GM12878 (cell line): Measurements from ENCODE around the gene CMC4. TPM values are rescaled to one million over a fixed set of nuclear protein-coding genes. Genes with fewer than 3 reads are reported as not detected.
A peak's percentile ranks its signal among the peaks of the same experiment; 100 is the strongest.

Experiments
- ATAC-seq: fragments of 200-7000 bp; cut with Tn5 transposase; 3 replicates; pipeline ENCODE4 v1.9.1; 2020; ENCODE audit warnings: mild to moderate bottlenecking, moderate library complexity
- BruUV-seq: library from RNA; stranded (reverse); fragments of 400-500 nt; replicated peaks from 2 replicates; lab custom pipeline; 2021; lab: Mats Ljungman, UMichigan
- CTCF ChIA-PET: fragments of 300-600 bp; sonication (Branson Sonifier 250); formaldehyde crosslinking; extraction: SDS; loops from one replicate; lab custom pipeline; 2021; ENCODE audit warnings: inconsistent platforms; lab: Yijun Ruan, JAX
- POLR2A ChIA-PET: fragments of 350-600 bp; formaldehyde crosslinking; extraction: SDS; loops from one replicate; lab custom pipeline; 2021; ENCODE audit warnings: inconsistent platforms; lab: Charles Lee
- RAD21 ChIA-PET: fragments of 300-600 bp; sonication (Branson Sonifier 250); formaldehyde crosslinking; loops from one replicate; lab custom pipeline; 2023; ENCODE audit warnings: antibody characterized with exemption; ENCODE audit not compliant: unreplicated experiment; lab: Charles Lee
- SMC1A ChIA-PET: fragments of 300-600 bp; sonication (Branson Sonifier 250); formaldehyde crosslinking; loops from one replicate; lab custom pipeline; 2023; ENCODE audit not compliant: unreplicated experiment, uncharacterized antibody; lab: Charles Lee
- DNase-seq: peaks from one replicate; pipeline ENCODE4 v3.0.0-alpha.2; 2011; ENCODE audit warnings: low read depth, low spot score
- FAIRE-seq: peaks from 3 replicates; lab custom pipeline; 2011; peaks lifted over from hg19 to GRCh38; lab: Jason Lieb, UNC
- H2AFZ ChIP-seq: 2 replicates; pipeline ENCODE4 v1.6.0; 2011; ENCODE audit warnings: low read depth, low read length, control low read depth; ENCODE audit not compliant: control insufficient read depth
- H3K27ac ChIP-seq: 2 replicates; pipeline ENCODE4 v1.5.1; 2011; ENCODE audit warnings: control low read depth; ENCODE audit not compliant: control insufficient read depth, insufficient read depth
- H3K27me3 ChIP-seq, 2 experiments: replicated peaks in 1 of 2; 2 replicates each; pipeline versions ENCODE4 v1.6.0 to v1.6.1; 2011; ENCODE audit warnings: low read length in 1 of 2; ENCODE audit not compliant: control insufficient read depth in 2 of 2, insufficient read depth in 2 of 2
- H3K36me3 ChIP-seq, 2 experiments: 2 replicates each; pipeline ENCODE4 v1.5.1; 2011; ENCODE audit warnings: low read length in 1 of 2; ENCODE audit not compliant: control insufficient read depth in 2 of 2, insufficient read depth in 2 of 2
- H3K4me1 ChIP-seq: 2 replicates; pipeline ENCODE4 v1.6.1; 2011; ENCODE audit warnings: mild to moderate bottlenecking, low read length, moderate library complexity, mixed read lengths; ENCODE audit not compliant: control insufficient read depth, insufficient read depth
- H3K4me2 ChIP-seq: 2 replicates; pipeline ENCODE4 v1.6.0; 2011; ENCODE audit warnings: control low read depth; ENCODE audit not compliant: control insufficient read depth, insufficient read depth
- H3K4me3 ChIP-seq: fragments of 200-600 bp; sonication (generic); 2 replicates; pipeline ENCODE4 v1.5.1; 2016
- H3K79me2 ChIP-seq: 2 replicates; pipeline ENCODE4 v1.6.0; 2011; ENCODE audit warnings: low read length; ENCODE audit not compliant: control insufficient read depth, insufficient read depth
- H3K9ac ChIP-seq: 2 replicates; pipeline ENCODE4 v1.8.0; 2011; ENCODE audit warnings: low read length, control low read depth, mixed read lengths; ENCODE audit not compliant: control insufficient read depth, insufficient read depth
- H3K9me3 ChIP-seq: replicated peaks from 3 replicates; pipeline ENCODE4 v1.5.1; 2011; ENCODE audit warnings: mild to moderate bottlenecking, low read length; ENCODE audit not compliant: control insufficient read depth, insufficient read depth
- H4K20me1 ChIP-seq: 2 replicates; pipeline ENCODE4 v1.6.0; 2011; ENCODE audit not compliant: control insufficient read depth, insufficient read depth
- CREM ChIP-seq: IDR thresholded peaks from 2 replicates; pipeline ENCODE4 v1.6.1; 2014; ENCODE audit warnings: antibody characterized with exemption, low read depth
- ETV6 ChIP-seq, 2 experiments: fragments of 450-650 bp in 1 of 2; IDR thresholded peaks in 1 of 2; conservative IDR thresholded peaks in 1 of 2; 2 replicates each; pipeline ENCODE4 v1.6.1; 2014; ENCODE audit warnings: antibody characterized with exemption in 1 of 2, borderline replicate concordance in 1 of 2, low read depth in 1 of 2, mild to moderate bottlenecking in 1 of 2, moderate library complexity in 1 of 2
- FOXM1 ChIP-seq: IDR thresholded peaks from 2 replicates; pipeline ENCODE4 v1.6.1; 2012; ENCODE audit warnings: low read depth, mild to moderate bottlenecking, inconsistent platforms, low read length, moderate library complexity
- KDM1A ChIP-seq: fragments of 200-600 bp; sonication (generic); IDR thresholded peaks from 2 replicates; pipeline ENCODE4 v1.6.1; 2016; ENCODE audit warnings: borderline replicate concordance
- MYB ChIP-seq: fragments of 150-350 bp; IDR thresholded peaks from 2 replicates; pipeline ENCODE4 v1.6.1; 2014; ENCODE audit warnings: mild to moderate bottlenecking, low read depth, low read length, borderline replicate concordance
- RBBP5 ChIP-seq: fragments of 200-600 bp; sonication (generic); conservative IDR thresholded peaks from 2 replicates; pipeline ENCODE4 v1.6.1; 2016
- SIN3A ChIP-seq: IDR thresholded peaks from 2 replicates; pipeline ENCODE4 v1.6.1; 2012; ENCODE audit warnings: low read depth, low read length, improper control_type of control experiment
- SREBF2 ChIP-seq: IDR thresholded peaks from 2 replicates; pipeline ENCODE4 v1.6.1; 2012; ENCODE audit warnings: mild to moderate bottlenecking, low read length
- YBX1 ChIP-seq: fragments of 450-650 bp; IDR thresholded peaks from 2 replicates; pipeline ENCODE4 v1.6.1; 2016; ENCODE audit warnings: antibody characterized with exemption
- WGBS: methylation state at CpG from one replicate; pipeline ENCODE4 v1.1.6; 2016; ENCODE audit warnings: low lambda C conversion rate; ENCODE audit not compliant: insufficient replicate concordance, insufficient coverage; ENCODE audit errors: missing lambda C conversion rate; 5-methylcytosine and 5-hydroxymethylcytosine counted together
- in situ Hi-C: fragments of 300-500 bp; cut with MboI; formaldehyde crosslinking; loops from 9 replicates; pipeline ENCODE4 v1.14.3; 2018; ENCODE audit warnings: mixed read lengths
- intact Hi-C: fragments of 100-400 bp; cut with micrococcal nuclease; formaldehyde crosslinking; loops from one replicate; pipeline ENCODE4 v1.14.2; 2022; ENCODE audit not compliant: unreplicated experiment
- polyA plus RNA-seq, 11 experiments: library from polyadenylated mRNA; depleted of rRNA in 4 of 11; unstranded in 6 of 11; stranded (reverse) in 5 of 11; fragments of >200 nt; fragmentation: Nextera tagmentation in 4 of 11; fragmentation: Illumina TruSeq in 1 of 11; extraction: Ambion mirVana in 4 of 11; extraction: Trizol in 1 of 11; gene quantifications; 1 replicate in 1 of 11; 2 replicates in 10 of 11; pipeline versions ENCODE4 v1.2.1 to v1.2.3, GENCODE V29; 2011 to 2016; ENCODE audit warnings: inconsistent platforms in 2 of 11, missing spikeins in 2 of 11, low read depth in 1 of 11
- total RNA-seq, 4 experiments: library from RNA; depleted of rRNA in 3 of 4; stranded (reverse); fragments of >200 nt in 3 of 4; fragmentation: Illumina TruSeq in 1 of 4; extraction: Trizol in 1 of 4; gene quantifications; 2 replicates each; pipeline versions ENCODE4 v1.2.1 to v1.2.3, GENCODE V29; 2013 to 2021
- TF ChIP-seq, protein P1 (sequence below): IDR thresholded peaks from 2 replicates; pipeline ENCODE4 v1.6.1; 2012; ENCODE audit warnings: improper control_type of control experiment, low read depth, low read length; ENCODE audit not compliant: insufficient replicate concordance
- TF ChIP-seq, protein P2 (sequence below): fragments of 450-650 bp; IDR thresholded peaks from 2 replicates; pipeline ENCODE4 v1.6.1; 2016; ENCODE audit warnings: mild to moderate bottlenecking, moderate library complexity, borderline replicate concordance

CMC4 gene
- total and polyA plus RNA-seq, 10 of the 15 experiments (the other 5 are each of a cell fraction or from before 2014, with no cell fraction given): 5.8 to 36.4 (median 21.0) TPM

DNA sequence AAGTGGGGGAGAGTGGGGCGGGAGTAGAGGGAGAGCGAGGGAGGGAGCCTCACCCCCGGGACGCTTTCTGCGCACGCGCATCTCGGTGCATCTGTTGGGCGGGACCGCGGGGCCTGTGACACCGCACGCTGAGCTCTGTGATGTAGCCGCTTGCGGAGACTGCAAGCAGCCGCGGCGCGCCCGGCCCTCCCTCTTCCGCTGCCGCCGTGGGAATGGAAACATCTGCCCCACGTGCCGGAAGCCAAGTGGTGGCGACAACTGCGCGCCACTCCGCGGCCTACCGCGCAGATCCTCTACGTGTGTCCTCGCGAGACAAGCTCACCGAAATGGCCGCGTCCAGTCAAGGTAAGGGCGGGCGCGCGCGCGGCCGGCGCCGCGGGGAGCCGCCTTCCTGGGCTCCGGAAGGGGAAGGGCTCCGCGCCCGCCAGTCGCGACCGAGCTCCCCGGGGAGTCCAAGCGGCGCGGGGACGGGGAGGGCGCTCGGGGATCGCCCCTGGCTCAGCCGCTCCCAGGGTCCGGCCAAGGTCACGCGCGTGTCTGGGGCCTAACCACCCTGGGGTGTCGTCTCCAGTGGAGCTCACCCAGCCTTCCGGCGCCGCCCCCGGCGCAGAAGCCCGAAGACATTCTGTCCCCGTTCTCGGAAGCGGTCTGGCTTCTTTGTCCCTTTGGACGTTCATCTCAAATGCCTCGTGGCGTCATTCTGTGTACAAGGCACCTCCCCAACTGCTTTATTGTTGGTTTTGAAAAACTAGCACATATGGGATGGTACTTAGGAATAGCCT, 44.0 kb downstream of the CMC4 start, which contains the start of gene FUNDC2:
Gene FUNDC2 (plus strand): TSS at position 118 of the 782 bp plus-strand sequence. CDS start 95 bp downstream, at position 213.
- intact Hi-C loops (loop anchor here (1.0 to 5.0 kb wide), 3 partner anchors 30 to 45 kb away; partner anchors contain the start of genes BRCC3, CMC4 and MTCP1), in situ Hi-C loops (loop anchor here (5.0 kb wide), 1 partner anchor 35 kb away; no protein-coding TSS in a partner anchor)
- peak within 1 kb of the TSS; percentile 44 for H3K4me2 ChIP-seq
- H3K36me3 ChIP-seq: no peaks in the 10 kb centered on the region
- no peaks in the 10 kb centered on the region for H4K20me1 ChIP-seq
- no peaks in the 10 kb centered on the region for H3K27me3 ChIP-seq
- POLR2A ChIA-PET: interaction anchor here (0.6 to 2.9 kb wide), 5 partner anchors 9 to 47 kb away, joined by 3 to 32 read pairs (median 3); no protein-coding TSS in a partner anchor
- peak within 1 kb of the TSS; percentile 90 for H3K9ac ChIP-seq
- no TSS peak for BruUV-seq
- peak; percentile 87 for ATAC-seq
- WGBS: 44% methylated on average over 71 of the region's 82 CpGs
- H3K79me2 ChIP-seq: peaks cover 27% of the 10 kb centered on the region
- no peaks in the 10 kb centered on the region for H3K4me1 ChIP-seq
- CTCF ChIA-PET: interaction anchor here (0.8 to 1.0 kb wide), 2 partner anchors 30 to 48 kb away, joined by 3 read pairs; no protein-coding TSS in a partner anchor
- peak within 1 kb of the TSS; percentile 70 for H3K4me3 ChIP-seq
- FAIRE-seq: peak; percentile 54
- peak; percentile 80 for DNase-seq
- no peaks in the 10 kb centered on the region for H3K9me3 ChIP-seq
- SMC1A ChIA-PET: interaction anchor here (0.6 to 3.3 kb wide), 5 partner anchors 30 to 109 kb away, joined by 3 to 21 read pairs (median 3); no protein-coding TSS in a partner anchor
- peak within 1 kb of the TSS; percentile 56 for H2AFZ ChIP-seq
- H3K27ac ChIP-seq: peak within 1 kb of the TSS; percentile 94
- RAD21 ChIA-PET: interaction anchor here (0.8 to 1.3 kb wide), 6 partner anchors 20 to 204 kb away, joined by 3 to 12 read pairs (median 3); no protein-coding TSS in a partner anchor
- TF ChIP-seq SIN3A (no peak), CREM (peak; percentile 82; the same call in 1 of the 2 replicates), YBX1 (no peak), ETV6 (conservative IDR thresholded peaks at IDR 0.05 in 1 of 2, IDR thresholded peaks at IDR 0.05 in 1 of 2; ENCODE audit: borderline replicate concordance in 1 of 2, low read depth in 1 of 2) (no peak), MYB (no peak), FOXM1 (no peak), SREBF2 (no peak), KDM1A (no peak), RBBP5 (no peak)
- TF ChIP-seq, protein P1, sequence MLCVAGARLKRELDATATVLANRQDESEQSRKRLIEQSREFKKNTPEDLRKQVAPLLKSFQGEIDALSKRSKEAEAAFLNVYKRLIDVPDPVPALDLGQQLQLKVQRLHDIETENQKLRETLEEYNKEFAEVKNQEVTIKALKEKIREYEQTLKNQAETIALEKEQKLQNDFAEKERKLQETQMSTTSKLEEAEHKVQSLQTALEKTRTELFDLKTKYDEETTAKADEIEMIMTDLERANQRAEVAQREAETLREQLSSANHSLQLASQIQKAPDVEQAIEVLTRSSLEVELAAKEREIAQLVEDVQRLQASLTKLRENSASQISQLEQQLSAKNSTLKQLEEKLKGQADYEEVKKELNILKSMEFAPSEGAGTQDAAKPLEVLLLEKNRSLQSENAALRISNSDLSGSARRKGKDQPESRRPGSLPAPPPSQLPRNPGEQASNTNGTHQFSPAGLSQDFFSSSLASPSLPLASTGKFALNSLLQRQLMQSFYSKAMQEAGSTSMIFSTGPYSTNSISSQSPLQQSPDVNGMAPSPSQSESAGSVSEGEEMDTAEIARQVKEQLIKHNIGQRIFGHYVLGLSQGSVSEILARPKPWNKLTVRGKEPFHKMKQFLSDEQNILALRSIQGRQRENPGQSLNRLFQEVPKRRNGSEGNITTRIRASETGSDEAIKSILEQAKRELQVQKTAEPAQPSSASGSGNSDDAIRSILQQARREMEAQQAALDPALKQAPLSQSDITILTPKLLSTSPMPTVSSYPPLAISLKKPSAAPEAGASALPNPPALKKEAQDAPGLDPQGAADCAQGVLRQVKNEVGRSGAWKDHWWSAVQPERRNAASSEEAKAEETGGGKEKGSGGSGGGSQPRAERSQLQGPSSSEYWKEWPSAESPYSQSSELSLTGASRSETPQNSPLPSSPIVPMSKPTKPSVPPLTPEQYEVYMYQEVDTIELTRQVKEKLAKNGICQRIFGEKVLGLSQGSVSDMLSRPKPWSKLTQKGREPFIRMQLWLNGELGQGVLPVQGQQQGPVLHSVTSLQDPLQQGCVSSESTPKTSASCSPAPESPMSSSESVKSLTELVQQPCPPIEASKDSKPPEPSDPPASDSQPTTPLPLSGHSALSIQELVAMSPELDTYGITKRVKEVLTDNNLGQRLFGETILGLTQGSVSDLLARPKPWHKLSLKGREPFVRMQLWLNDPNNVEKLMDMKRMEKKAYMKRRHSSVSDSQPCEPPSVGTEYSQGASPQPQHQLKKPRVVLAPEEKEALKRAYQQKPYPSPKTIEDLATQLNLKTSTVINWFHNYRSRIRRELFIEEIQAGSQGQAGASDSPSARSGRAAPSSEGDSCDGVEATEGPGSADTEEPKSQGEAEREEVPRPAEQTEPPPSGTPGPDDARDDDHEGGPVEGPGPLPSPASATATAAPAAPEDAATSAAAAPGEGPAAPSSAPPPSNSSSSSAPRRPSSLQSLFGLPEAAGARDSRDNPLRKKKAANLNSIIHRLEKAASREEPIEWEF: no peak
- TF ChIP-seq, protein P2, sequence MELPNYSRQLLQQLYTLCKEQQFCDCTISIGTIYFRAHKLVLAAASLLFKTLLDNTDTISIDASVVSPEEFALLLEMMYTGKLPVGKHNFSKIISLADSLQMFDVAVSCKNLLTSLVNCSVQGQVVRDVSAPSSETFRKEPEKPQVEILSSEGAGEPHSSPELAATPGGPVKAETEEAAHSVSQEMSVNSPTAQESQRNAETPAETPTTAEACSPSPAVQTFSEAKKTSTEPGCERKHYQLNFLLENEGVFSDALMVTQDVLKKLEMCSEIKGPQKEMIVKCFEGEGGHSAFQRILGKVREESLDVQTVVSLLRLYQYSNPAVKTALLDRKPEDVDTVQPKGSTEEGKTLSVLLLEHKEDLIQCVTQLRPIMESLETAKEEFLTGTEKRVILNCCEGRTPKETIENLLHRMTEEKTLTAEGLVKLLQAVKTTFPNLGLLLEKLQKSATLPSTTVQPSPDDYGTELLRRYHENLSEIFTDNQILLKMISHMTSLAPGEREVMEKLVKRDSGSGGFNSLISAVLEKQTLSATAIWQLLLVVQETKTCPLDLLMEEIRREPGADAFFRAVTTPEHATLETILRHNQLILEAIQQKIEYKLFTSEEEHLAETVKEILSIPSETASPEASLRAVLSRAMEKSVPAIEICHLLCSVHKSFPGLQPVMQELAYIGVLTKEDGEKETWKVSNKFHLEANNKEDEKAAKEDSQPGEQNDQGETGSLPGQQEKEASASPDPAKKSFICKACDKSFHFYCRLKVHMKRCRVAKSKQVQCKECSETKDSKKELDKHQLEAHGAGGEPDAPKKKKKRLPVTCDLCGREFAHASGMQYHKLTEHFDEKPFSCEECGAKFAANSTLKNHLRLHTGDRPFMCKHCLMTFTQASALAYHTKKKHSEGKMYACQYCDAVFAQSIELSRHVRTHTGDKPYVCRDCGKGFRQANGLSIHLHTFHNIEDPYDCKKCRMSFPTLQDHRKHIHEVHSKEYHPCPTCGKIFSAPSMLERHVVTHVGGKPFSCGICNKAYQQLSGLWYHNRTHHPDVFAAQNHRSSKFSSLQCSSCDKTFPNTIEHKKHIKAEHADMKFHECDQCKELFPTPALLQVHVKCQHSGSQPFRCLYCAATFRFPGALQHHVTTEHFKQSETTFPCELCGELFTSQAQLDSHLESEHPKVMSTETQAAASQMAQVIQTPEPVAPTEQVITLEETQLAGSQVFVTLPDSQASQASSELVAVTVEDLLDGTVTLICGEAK: peak; percentile 46; the same call in 1 of the 2 replicates
